Measurements from ENCODE around the gene FMC1.

GRCh38 chr7:139382439-139382838 lies 41.3 kb downstream of the FMC1 start:
- TF ChIP-seq, protein P1, sequence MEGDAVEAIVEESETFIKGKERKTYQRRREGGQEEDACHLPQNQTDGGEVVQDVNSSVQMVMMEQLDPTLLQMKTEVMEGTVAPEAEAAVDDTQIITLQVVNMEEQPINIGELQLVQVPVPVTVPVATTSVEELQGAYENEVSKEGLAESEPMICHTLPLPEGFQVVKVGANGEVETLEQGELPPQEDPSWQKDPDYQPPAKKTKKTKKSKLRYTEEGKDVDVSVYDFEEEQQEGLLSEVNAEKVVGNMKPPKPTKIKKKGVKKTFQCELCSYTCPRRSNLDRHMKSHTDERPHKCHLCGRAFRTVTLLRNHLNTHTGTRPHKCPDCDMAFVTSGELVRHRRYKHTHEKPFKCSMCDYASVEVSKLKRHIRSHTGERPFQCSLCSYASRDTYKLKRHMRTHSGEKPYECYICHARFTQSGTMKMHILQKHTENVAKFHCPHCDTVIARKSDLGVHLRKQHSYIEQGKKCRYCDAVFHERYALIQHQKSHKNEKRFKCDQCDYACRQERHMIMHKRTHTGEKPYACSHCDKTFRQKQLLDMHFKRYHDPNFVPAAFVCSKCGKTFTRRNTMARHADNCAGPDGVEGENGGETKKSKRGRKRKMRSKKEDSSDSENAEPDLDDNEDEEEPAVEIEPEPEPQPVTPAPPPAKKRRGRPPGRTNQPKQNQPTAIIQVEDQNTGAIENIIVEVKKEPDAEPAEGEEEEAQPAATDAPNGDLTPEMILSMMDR (IDR thresholded peaks at IDR 0.05): no peak
- TF ChIP-seq POLR2A (IDR thresholded peaks at IDR 0.05) (no peak), POLR2AphosphoS5 (IDR thresholded peaks at IDR 0.05) (no peak)

Data from suprapubic skin (tissue), 4 donors.